Astrocyte of the spinal cord (primary cell): ENCODE measurements around the gene NDUFS7.

Experiments
- DNase-seq: peaks from one replicate; pipeline ENCODE4 v3.0.0; 2011; ENCODE audit warnings: low read depth, low spot score
- H3K4me3 ChIP-seq: 2 replicates; pipeline ENCODE4 v1.5.1; 2011; ENCODE audit warnings: low read depth, mild to moderate bottlenecking, low read length, moderate library complexity
- in situ Hi-C: cut with HindIII; loops from 2 replicates; pipeline ENCODE4 v1.10.0; 2017; ENCODE audit warnings: low sequenced_read_pairs
- TF ChIP-seq, protein P1 (sequence below): IDR thresholded peaks from 2 replicates; pipeline ENCODE4 v1.5.1; 2012; ENCODE audit warnings: low read depth, mild to moderate bottlenecking, low read length, inconsistent platforms

The NDUFS7 gene

DNA sequence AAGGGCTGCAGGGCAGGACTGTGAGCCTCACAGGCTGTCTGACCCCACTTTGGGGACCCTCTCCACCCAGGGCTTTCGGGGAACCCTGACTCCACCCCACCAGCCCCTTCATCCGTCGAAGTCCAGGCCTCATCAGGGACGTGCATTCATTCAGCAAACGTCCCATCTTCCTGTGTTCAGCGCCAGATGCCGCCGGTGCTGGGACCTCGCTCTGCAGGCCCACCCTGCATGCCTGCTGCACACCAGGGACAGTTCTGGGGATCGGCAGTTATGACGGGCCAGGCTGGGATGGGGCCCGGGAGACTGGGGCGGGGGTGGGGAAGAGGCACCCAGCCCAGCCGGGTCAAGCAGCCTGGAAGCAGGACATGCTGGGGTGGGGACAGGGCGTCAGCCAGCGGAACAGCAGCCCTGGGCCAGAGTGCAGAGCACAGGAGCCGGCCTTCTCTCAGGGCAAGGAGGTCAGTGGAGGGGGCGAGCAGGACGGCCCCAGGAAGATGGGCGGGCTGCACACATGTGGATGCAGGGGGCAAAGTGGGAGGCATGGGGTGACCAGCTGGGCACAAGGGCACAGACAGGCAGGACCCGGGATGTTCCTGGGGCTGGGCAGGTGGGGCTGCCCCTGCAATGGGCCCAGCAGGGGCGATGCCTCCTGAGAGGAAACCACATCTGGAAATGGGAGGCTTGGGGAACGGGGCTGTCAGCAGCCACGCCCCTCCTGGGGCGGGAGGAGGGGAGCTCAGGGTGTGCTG is 12.5 kb downstream of the NDUFS7 start:
- TF ChIP-seq, protein P1, sequence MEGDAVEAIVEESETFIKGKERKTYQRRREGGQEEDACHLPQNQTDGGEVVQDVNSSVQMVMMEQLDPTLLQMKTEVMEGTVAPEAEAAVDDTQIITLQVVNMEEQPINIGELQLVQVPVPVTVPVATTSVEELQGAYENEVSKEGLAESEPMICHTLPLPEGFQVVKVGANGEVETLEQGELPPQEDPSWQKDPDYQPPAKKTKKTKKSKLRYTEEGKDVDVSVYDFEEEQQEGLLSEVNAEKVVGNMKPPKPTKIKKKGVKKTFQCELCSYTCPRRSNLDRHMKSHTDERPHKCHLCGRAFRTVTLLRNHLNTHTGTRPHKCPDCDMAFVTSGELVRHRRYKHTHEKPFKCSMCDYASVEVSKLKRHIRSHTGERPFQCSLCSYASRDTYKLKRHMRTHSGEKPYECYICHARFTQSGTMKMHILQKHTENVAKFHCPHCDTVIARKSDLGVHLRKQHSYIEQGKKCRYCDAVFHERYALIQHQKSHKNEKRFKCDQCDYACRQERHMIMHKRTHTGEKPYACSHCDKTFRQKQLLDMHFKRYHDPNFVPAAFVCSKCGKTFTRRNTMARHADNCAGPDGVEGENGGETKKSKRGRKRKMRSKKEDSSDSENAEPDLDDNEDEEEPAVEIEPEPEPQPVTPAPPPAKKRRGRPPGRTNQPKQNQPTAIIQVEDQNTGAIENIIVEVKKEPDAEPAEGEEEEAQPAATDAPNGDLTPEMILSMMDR, result no peak
- in situ Hi-C loops, result no loop called here
- H3K4me3 ChIP-seq, result no peak overlapping the region
- DNase-seq, result no peak

DNA sequence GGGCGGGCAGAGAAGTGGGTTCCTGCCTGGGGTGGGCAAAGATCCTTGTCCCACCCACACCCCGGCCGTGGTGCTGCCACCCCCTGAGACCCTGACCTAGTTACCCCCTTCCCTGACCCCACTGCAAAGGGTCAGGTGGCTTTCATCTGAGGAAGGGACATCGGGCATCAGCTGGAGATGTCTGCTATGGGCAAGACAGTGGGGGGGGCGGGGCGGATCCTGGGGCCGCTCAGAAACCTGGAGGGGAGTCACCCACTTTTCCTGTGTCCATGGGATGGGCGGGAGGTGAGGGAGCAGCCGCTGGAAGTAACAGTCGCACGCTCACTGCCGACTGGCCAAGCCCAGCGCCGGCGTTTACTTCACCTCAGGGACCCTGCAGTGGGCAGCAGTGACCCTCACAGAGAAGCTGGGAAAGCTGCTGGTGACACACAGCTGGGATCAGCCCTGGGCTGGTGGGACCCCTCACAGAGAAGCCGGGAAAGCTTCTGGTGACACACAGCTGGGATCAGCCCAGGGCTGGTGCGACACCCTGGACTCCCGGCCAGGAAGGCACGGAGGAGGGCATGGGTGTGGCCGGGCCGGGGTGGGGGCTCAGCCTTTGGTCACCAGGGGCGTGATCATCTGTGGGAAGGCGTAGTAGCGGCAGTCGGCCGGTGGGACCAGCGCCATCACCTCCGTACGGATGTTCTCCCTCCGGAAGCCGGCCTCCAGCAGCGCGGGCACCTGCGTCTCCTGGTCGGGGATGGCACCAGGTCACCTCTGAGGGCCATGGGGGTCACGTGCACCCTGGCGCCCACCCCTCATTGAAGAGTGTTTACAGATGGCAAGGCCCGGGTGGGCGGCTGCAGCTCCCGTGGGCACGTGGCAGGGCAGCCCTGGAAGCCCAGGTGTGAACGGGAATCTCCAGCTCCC is 13.3 kb downstream of the NDUFS7 start:
- TF ChIP-seq, protein P1, result no peak
- H3K4me3 ChIP-seq, result no peak overlapping the region
- no peak for DNase-seq
- in situ Hi-C loops, result no loop called here

DNA sequence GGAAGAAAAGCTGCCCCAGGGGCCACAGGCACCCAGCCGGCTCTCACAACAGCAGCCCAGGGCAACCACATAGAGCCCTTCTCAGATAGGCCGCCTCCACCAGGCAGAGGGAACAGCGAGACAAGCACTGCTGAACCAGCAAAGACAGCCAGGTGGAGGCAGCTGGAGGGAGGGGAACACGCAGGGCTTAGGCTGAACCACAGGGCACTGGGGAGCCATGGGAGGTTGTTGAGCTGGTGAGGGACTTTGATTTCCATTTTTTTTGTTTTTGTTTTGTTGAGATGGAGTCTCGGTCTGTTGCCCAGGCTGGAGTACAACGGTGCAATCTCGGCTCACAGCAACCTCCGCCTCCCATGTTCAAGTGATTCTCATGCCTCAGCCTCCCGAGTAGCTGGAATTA is 14.1 kb downstream of the NDUFS7 start:
- no peak for DNase-seq
- H3K4me3 ChIP-seq, result no peak overlapping the region
- in situ Hi-C loops, result no loop called here
- TF ChIP-seq, protein P1, result no peak

DNA sequence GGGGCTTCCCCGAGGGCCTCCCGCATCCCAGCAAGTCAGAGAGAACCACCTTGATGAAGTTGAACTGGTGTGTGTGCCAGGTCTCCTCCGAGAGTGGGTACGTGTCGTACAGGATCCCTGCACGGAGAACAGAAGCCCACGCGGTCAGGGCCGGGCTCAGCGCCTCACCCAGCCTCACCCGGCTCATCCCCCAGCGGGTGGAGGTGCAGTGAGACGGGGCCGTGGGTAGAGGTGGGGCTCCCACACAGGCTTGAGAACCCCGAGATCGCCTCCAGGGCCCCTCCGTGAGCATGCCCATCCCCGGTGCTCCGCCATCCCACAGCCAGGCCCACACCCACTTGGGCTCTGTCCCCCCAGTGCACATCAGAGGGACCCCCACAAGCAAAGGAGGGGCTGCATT is 15.4 kb downstream of the NDUFS7 start:
- in situ Hi-C loops, result no loop called here
- no peak for DNase-seq
- TF ChIP-seq, protein P1, result no peak
- H3K4me3 ChIP-seq, result no peak overlapping the region

DNA sequence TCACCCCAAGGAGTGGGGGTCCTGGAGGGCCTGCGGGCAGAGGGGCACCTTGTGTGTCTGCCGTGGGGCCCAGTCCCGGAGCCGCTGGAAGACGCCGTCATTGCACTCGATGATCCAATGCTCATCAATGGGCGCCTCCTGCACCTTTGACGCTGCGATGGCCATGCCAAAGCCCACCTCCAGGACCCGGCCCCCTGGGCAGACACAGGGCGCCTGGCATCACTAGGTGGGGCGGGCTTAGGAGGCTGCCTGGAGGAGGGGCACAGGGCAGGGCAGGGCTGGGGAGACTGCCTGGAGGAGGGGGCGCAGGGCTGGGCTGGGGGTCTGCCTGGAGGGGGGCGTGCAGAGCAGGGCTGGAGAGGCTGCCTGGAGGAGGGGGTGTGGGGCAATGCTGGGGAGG is 16.0 kb downstream of the NDUFS7 start:
- TF ChIP-seq, protein P1, result no peak
- in situ Hi-C loops, result no loop called here
- H3K4me3 ChIP-seq, result no peak overlapping the region
- no peak for DNase-seq

DNA sequence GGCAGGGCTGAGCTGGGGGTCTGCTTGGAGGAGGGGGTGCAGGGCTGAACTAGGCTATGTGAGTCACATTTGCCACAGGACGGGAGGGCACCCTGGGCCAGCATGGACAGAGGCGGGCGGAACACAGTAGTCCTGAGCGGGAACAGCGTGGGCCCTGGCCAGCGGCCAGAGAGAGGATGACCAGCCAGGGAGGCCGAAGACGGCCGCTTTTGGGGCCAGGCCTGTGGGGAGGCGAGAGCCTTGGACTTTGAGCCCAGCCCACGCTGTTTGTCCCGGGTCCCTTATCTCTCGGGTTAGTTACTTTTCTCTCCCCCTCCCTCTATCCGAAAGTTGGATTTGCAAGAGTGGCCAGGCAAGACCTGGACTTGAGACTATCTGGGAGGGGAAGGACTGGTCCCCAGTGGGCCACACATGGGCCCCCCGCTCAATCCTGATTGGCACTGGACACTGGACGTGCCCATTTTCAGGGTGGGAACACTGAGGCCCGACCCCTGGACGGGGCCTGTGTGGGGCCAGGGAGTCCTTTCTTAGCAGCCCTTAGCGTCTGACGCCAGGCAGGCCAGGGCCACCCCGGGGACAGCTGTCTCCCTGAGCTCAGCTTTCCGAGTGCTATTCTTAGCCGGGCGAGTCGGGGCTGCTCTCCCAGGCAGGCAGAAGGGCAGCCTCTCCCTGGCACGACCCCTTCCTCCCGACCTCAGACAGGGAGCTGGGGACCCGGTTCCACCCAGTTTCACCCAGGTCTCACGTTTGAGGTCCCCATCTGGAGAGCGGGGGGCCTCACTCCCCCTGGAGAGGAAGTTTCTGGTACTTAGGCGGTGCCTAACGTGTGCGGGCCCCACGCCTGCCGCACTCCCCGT is 16.8 kb downstream of the NDUFS7 start:
- TF ChIP-seq, protein P1, result no peak
- H3K4me3 ChIP-seq, result peak overlapping the region; percentile 51
- no peak for DNase-seq
- in situ Hi-C loops, result no loop called here
